Measurements from ENCODE around the gene EGFLAM. TPM values are rescaled to one million over a fixed set of nuclear protein-coding genes. Genes with fewer than 3 reads are reported as not detected.

The EGFLAM gene
- total and polyA plus RNA-seq, 2 experiments from 2014 or later, result 0.24 to 1.9 TPM

DNA sequence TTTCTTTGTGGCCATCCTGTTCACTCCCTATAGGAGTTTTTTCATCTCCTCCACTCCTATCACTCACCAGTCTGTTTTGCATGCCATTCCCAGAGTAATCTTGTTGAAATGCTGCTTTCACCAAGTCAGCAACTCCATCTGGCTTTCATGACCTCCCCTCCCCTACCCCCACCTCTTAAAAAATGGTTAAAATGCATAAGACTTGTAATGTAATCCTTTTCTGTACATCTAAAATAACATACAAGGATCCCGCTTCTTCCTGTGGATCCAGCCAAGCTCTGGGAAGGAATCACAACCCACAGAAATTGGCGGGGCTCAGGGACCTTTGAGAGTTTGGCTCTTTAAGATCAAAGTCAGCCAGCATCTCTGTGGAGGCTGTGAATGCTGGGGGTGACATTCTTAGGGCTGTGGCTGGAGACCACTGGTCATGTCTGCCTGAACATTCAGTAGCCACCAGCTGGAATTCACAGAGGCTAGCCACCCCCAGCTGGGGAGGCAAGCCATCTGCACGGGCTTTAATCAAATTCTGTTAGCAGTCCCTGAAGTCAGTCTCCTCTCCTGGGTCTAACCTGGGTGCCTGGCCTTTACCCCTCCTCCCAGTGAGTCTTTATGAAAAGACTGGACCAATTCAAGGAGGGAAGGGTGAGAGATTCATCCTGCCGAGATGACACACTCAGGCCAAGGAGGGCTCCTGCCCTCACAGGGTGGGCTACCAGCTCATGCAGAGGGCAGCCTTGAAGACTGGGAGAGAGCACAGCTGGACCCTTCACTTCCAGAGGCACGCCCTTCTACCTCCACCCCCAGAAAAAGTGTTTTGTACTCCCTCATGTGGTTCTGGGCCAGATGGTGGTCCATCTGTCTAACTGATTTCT lies 165.2 kb downstream of the EGFLAM start (continued):
- no peak for TF ChIP-seq ZNF462 (CRISPR knock-in tag; IDR thresholded peaks at IDR 0.05)
- no peak for TF ChIP-seq STAT1 (IDR thresholded peaks at IDR 0.05; ENCODE audit: unreplicated experiment)
- TF ChIP-seq ZNF331 (CRISPR knock-in tag; IDR thresholded peaks at IDR 0.05; ENCODE audit: low read depth), result no peak
- no peak for TF ChIP-seq POLR2AphosphoS5 (IDR thresholded peaks at IDR 0.05; ENCODE audit: low read depth)
- no peak for TF ChIP-seq EZH2phosphoT487 (IDR thresholded peaks at IDR 0.05; ENCODE audit: unreplicated experiment)
- TF ChIP-seq, protein P1, sequence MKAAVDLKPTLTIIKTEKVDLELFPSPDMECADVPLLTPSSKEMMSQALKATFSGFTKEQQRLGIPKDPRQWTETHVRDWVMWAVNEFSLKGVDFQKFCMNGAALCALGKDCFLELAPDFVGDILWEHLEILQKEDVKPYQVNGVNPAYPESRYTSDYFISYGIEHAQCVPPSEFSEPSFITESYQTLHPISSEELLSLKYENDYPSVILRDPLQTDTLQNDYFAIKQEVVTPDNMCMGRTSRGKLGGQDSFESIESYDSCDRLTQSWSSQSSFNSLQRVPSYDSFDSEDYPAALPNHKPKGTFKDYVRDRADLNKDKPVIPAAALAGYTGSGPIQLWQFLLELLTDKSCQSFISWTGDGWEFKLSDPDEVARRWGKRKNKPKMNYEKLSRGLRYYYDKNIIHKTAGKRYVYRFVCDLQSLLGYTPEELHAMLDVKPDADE (IDR thresholded peaks at IDR 0.05), result no peak
- TF ChIP-seq ZNF114 (CRISPR knock-in tag; IDR thresholded peaks at IDR 0.05), result no peak
- no peak for TF ChIP-seq CTCF (conservative IDR thresholded peaks at IDR 0.05; ENCODE audit: low read depth in 2 of 2)
- TF ChIP-seq NANOG (IDR thresholded peaks at IDR 0.05; ENCODE audit: borderline replicate concordance), result no peak
- no peak for TF ChIP-seq CREB1 (CRISPR knock-in tag; IDR thresholded peaks at IDR 0.05; ENCODE audit: low read depth)

Measured in GM23338 (cell line).